Measurements from ENCODE around the gene CFAP119.

Gene CFAP119

DNA sequence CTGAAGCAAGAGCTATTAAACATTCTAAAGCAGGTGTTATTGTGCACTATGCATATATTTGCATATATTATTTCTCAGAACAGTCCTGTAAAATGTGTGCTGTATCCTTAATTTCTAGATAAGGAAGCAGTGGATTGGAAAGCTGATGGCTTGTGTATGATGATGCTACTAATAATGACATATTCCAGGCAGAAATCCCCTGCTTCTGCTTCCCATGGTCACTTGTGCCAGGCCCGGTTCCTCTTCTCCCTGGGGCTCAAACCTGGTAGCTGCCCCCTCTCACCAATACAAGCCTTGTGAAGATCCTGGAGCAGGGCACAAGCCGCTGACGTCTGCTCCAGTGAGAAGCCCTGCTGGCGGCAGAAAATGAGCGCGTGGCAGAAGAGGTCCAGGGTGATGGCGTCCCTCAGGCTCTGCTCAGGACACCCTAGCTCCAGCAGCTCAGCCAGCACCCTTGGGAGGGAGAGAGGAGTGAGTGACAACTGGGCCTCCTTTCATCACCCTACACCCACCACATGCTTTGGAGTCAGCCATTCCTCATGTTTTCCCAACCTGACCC lies 1.8 kb downstream of the CFAP119 start:
- no peak for DNase-seq (ENCODE audit: extremely low read depth, low read depth)
- TF ChIP-seq, protein P1, sequence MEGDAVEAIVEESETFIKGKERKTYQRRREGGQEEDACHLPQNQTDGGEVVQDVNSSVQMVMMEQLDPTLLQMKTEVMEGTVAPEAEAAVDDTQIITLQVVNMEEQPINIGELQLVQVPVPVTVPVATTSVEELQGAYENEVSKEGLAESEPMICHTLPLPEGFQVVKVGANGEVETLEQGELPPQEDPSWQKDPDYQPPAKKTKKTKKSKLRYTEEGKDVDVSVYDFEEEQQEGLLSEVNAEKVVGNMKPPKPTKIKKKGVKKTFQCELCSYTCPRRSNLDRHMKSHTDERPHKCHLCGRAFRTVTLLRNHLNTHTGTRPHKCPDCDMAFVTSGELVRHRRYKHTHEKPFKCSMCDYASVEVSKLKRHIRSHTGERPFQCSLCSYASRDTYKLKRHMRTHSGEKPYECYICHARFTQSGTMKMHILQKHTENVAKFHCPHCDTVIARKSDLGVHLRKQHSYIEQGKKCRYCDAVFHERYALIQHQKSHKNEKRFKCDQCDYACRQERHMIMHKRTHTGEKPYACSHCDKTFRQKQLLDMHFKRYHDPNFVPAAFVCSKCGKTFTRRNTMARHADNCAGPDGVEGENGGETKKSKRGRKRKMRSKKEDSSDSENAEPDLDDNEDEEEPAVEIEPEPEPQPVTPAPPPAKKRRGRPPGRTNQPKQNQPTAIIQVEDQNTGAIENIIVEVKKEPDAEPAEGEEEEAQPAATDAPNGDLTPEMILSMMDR (IDR thresholded peaks at IDR 0.05; ENCODE audit: low read depth, low read length), result no peak

DNA sequence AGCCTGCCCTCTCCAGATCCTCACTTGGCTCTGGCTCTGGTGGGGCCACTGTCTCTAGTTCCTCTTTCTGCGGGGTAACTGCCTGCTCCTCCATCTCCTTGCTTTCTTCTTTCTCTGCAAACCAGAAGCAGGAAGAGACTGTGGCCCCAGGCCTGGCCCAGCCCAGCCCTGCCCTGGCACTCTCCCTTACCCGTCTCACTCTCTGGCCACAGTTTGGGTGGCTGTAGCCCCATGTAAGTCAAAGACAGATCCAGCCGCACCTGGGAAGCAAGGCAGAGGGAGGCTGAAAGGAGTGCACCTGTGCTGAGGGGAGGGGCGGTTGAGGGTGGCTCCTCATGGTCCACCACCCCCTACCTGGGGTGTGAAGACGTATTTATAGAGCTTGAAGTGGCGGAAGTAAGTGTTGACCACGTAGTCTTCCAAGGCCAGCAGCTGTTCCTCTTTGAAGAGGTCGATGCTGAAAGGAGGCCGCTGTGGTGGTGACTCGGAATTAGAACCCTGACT lies 2.8 kb downstream of the CFAP119 start:
- TF ChIP-seq, protein P1 (IDR thresholded peaks at IDR 0.05; ENCODE audit: low read depth, low read length), result no peak
- DNase-seq (ENCODE audit: extremely low read depth, low read depth), result no peak

DNA sequence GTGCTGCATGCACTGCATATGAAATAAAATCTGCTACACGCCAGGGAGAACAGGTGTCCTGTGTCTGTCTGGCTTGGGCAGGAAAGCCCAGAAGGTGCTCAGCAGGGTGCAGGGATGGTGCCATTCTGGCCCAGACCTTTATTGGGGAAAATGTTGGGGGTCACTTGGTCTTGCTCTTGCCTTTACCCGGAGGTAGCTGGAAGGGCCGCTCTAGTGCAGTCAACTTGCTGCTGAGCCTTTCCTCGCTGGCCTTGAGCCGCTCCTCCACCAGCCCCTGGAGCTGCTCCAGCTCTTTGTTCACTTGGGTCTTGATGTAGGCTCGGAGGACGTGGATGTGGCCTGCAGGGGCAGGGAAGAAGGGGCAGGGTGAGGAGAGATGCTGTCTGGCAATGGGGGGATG lies 4.5 kb downstream of the CFAP119 start:
- TF ChIP-seq, protein P1 (IDR thresholded peaks at IDR 0.05; ENCODE audit: low read depth, low read length), result no peak
- DNase-seq (ENCODE audit: extremely low read depth, low read depth), result no peak

- no peak for DNase-seq (ENCODE audit: extremely low read depth, low read depth)
- TF ChIP-seq, protein P1 (IDR thresholded peaks at IDR 0.05; ENCODE audit: low read depth, low read length), result no peak
Measured at GRCh38 chr16:30756781-30757100, 5.1 kb downstream of the CFAP119 start.

- DNase-seq (ENCODE audit: extremely low read depth, low read depth), result no peak
- TF ChIP-seq, protein P1 (IDR thresholded peaks at IDR 0.05; ENCODE audit: low read depth, low read length), result no peak
Measured at GRCh38 chr16:30755955-30756780, 5.7 kb downstream of the CFAP119 start.

- TF ChIP-seq, protein P1 (IDR thresholded peaks at IDR 0.05; ENCODE audit: low read depth, low read length), result no peak
- DNase-seq (ENCODE audit: extremely low read depth, low read depth), result no peak
Measured at GRCh38 chr16:30753596-30753995, 8.3 kb downstream of the CFAP119 start.

DNA sequence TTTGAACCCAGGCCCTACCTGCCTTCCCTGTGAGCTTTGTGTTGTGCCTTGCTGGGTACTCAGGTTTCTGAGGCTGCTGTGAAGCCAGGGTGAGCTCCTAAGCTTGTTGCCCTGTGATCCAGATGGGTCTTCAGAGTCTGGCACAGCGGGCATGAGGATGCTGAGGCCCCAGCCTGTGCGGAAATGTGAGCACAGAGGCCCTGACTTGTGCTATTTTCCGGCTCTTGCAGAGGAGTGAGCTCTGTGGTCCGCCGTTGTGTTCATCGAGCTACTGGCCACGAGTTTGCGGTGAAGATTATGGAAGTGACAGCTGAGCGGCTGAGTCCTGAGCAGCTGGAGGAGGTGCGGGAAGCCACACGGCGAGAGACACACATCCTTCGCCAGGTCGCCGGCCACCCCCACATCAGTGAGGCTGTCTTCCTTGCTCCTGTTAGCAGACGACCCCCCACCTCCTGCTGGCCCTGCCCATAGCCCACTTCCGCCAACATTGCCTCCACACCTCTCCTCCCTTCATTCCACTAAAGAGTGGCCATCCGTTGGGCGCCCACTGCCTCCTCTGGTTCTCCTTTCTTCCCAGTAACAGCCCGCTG lies 10.9 kb downstream of the CFAP119 start:
- TF ChIP-seq, protein P1 (IDR thresholded peaks at IDR 0.05; ENCODE audit: low read depth, low read length), result no peak
- DNase-seq (ENCODE audit: extremely low read depth, low read depth), result no peak

Measured in AG09319 (cell line).